Activated CD4-positive, alpha-beta T cell treated with anti-CD3 and anti-CD28 coated beads for 36 hours (primary cell): Measurements from ENCODE around the gene SLC25A5. TPM values are rescaled to one million over a fixed set of nuclear protein-coding genes. Genes with fewer than 3 reads are reported as not detected.
A peak's percentile ranks its signal among the peaks of the same experiment; 100 is the strongest.
"Not testable (repeated sequence)": the region's sequence is repeated elsewhere in the genome, so short reads cannot be mapped to it uniquely, and the experiment has no call there.

ENCODE experiments used
- ATAC-seq: fragments of 200-7000 bp; cut with Tn5 transposase; one replicate; pipeline ENCODE4 v1.10.0; 2021; ENCODE audit warnings: mild to moderate bottlenecking, moderate library complexity
- CTCF ChIA-PET: fragments of 350-600 bp; sonication (Branson Sonifier 250); formaldehyde crosslinking; loops from one replicate; lab custom pipeline; 2021; ENCODE audit warnings: antibody characterized with exemption; lab: Charles Lee
- POLR2A ChIA-PET: fragments of 350-600 bp; sonication (Branson Sonifier 250); formaldehyde crosslinking; loops from one replicate; lab custom pipeline; 2021; ENCODE audit warnings: antibody characterized with exemption, inconsistent platforms; lab: Charles Lee
- DNase-seq: peaks from one replicate; pipeline ENCODE4 v3.0.0-alpha.2; 2020
- H3K27ac Mint-ChIP-seq: one replicate; pipeline ENCODE4 v1.8.0; 2021; ENCODE audit warnings: mixed read lengths
- H3K27me3 Mint-ChIP-seq: one replicate; pipeline ENCODE4 v1.8.0; 2021; ENCODE audit warnings: mixed read lengths
- H3K36me3 Mint-ChIP-seq: one replicate; pipeline ENCODE4 v1.8.0; 2021; ENCODE audit warnings: low read depth, mixed read lengths
- H3K4me1 Mint-ChIP-seq: one replicate; pipeline ENCODE4 v1.8.0; 2021; ENCODE audit warnings: mixed read lengths
- H3K4me3 Mint-ChIP-seq: one replicate; pipeline ENCODE4 v1.8.0; 2021; ENCODE audit warnings: mild to moderate bottlenecking, moderate library complexity, mixed read lengths
- H3K9me3 Mint-ChIP-seq: one replicate; pipeline ENCODE4 v1.8.0; 2021; ENCODE audit warnings: low read depth, mixed read lengths
- intact Hi-C, 2 experiments: fragments of 100-400 bp; cut with DNase I in 1 of 2; cut with micrococcal nuclease in 1 of 2; formaldehyde crosslinking; loops; one replicate each; pipeline versions ENCODE4 v1.14.2 to v1.15.1; 2022 to 2024; cut with DNase I, micrococcal nuclease
- total RNA-seq, 2 experiments: library from RNA; stranded (reverse); gene quantifications; one replicate each; pipeline ENCODE4 v1.2.3, GENCODE V29; 2021

SLC25A5 gene
- total RNA-seq, 2 experiments from 2014 or later: 593 to 674 TPM

DNA sequence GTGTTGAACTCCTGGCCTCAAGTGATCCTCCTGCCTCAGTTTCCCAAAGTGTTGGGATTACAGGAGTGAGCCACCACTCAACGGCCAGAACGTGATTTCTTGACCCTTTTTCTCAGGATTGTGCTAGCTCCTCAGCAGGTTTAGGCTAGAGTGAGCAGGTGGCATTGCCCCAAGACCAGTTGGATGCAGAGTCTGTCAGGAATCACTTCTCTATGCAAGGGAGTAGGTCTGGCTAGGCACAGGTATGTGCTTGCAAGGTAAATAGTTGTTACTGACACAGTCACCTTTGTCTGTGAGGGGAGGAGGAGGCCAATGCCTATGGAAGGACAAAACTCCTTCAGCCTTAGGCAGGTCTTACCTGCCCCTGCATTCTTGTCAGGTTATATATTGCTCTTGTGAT, 24.2 kb downstream of the SLC25A5 start:
- H3K9me3 Mint-ChIP-seq: no peaks in the 10 kb centered on the region
- ChIA-PET POLR2A (no interaction called here), CTCF (no interaction called here)
- peaks cover 11% of the 10 kb centered on the region for H3K4me1 Mint-ChIP-seq
- no peak overlapping the region for H3K4me3 Mint-ChIP-seq
- DNase-seq: no peak
- intact Hi-C loops: no loop called here
- ATAC-seq: no peak
- no peaks in the 10 kb centered on the region for H3K36me3 Mint-ChIP-seq
- H3K27ac Mint-ChIP-seq: no peak overlapping the region
- no peaks in the 10 kb centered on the region for H3K27me3 Mint-ChIP-seq

GRCh38 chrX:119493851-119494495, 25.7 kb downstream of the SLC25A5 start:
- H3K27ac Mint-ChIP-seq, H3K36me3 Mint-ChIP-seq, DNase-seq, H3K4me3 Mint-ChIP-seq, intact Hi-C loops, ATAC-seq, H3K9me3 Mint-ChIP-seq, H3K27me3 Mint-ChIP-seq: not testable (repeated sequence)
- peaks cover 11% of the 10 kb centered on the region for H3K4me1 Mint-ChIP-seq
- CTCF ChIA-PET: interaction anchor here (0.5 to 1.5 kb wide), 6 partner anchors 9 to 1163 kb away, joined by 3 to 7 read pairs (median 3); no protein-coding TSS in a partner anchor
- POLR2A ChIA-PET: interaction anchor here (0.6 kb wide), 1 partner anchor 242 kb away, joined by 3 read pairs; no protein-coding TSS in a partner anchor

GRCh38 chrX:119495734-119496726, 27.8 kb downstream of the SLC25A5 start:
- H3K27me3 Mint-ChIP-seq: no peaks in the 10 kb centered on the region
- no peaks in the 10 kb centered on the region for H3K9me3 Mint-ChIP-seq
- CTCF ChIA-PET: interaction anchor here (0.5 to 0.9 kb wide), 3 partner anchors 13 to 26 kb away, joined by 3 to 4 read pairs (median 3); no protein-coding TSS in a partner anchor
- intact Hi-C loops: no loop called here
- DNase-seq: no peak
- no peak for ATAC-seq
- H3K4me3 Mint-ChIP-seq: no peak overlapping the region
- peaks cover 11% of the 10 kb centered on the region for H3K4me1 Mint-ChIP-seq
- H3K36me3 Mint-ChIP-seq: no peaks in the 10 kb centered on the region
- no peak overlapping the region for H3K27ac Mint-ChIP-seq
- POLR2A ChIA-PET: interaction anchor here (1.1 kb wide), 1 partner anchor 289 kb away, joined by 3 read pairs; no protein-coding TSS in a partner anchor

DNA sequence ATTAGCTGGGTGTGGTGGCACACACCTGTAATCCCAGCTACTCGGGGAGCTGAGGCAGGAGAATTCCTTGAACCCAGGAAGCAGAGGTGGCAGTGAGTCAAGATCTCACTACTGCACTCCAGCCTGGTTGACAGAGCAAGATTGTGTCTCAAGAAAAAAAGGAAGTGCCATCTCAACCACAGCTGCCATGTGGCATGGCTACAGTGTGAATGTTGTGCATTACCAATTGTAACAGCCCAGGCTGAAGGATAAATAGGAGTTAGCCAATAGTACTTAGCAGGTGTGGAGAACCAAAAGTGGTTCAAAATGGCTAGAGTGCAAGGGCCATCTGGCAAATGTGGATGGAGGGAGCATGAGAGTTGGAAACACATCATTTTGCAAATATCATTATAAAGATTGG, 28.9 kb downstream of the SLC25A5 start:
- H3K27me3 Mint-ChIP-seq: no peaks in the 10 kb centered on the region
- H3K9me3 Mint-ChIP-seq: no peaks in the 10 kb centered on the region
- intact Hi-C loops: no loop called here
- no peak overlapping the region for H3K27ac Mint-ChIP-seq
- DNase-seq (no peak), ATAC-seq (no peak)
- CTCF ChIA-PET: interaction anchor here (0.9 kb wide), 1 partner anchor 14 kb away, joined by 4 read pairs; no protein-coding TSS in a partner anchor
- H3K4me3 Mint-ChIP-seq: no peak overlapping the region
- H3K36me3 Mint-ChIP-seq: no peaks in the 10 kb centered on the region
- H3K4me1 Mint-ChIP-seq: peaks cover 18% of the 10 kb centered on the region
- POLR2A ChIA-PET: no interaction called here

DNA sequence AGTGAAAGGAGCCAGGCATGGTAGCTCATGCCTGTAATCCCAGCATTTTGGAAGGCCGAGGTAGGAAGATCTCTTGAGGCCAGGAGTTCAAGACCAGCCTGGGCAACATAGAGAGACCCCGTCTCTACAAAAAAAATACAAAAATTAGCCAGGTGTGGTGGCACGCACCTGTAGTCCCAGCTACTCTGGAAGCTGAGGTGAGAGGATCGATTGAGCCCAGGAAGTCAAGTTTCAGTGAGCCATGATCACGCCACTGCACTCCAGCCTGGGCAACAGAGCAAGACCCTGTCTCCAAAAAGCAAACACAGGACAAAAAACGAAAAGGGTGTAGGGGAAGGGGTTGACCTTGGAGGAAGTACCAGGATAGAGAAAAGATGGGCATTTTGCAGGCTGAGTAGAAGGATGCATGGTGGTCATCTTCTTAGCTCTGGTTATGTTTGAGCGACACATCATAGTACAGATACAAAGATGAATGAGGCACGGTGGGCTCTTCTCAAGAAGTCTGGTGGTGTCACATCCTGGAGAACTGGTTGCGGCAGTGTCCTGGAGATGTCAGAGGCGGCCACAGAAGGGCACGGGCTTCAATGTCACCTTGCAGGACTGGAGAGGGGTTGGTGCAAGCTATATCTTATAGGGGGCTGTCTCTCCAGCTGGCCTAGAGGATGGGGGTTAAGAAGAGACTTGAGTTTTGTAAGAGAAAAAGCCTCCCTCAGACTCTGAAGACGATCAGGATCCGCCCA, 32.0 kb downstream of the SLC25A5 start:
- no peaks in the 10 kb centered on the region for H3K27me3 Mint-ChIP-seq
- CTCF ChIA-PET: interaction anchor here (0.8 to 1.3 kb wide), 2 partner anchors 12 to 16 kb away, joined by 3 to 4 read pairs; no protein-coding TSS in a partner anchor
- DNase-seq (no peak), ATAC-seq (no peak)
- H3K36me3 Mint-ChIP-seq: no peaks in the 10 kb centered on the region
- peaks cover 27% of the 10 kb centered on the region for H3K4me1 Mint-ChIP-seq
- POLR2A ChIA-PET: no interaction called here
- H3K4me3 Mint-ChIP-seq: no peak overlapping the region
- intact Hi-C loops: no loop called here
- no peak overlapping the region for H3K27ac Mint-ChIP-seq
- H3K9me3 Mint-ChIP-seq: no peaks in the 10 kb centered on the region

- H3K9me3 Mint-ChIP-seq: no peaks in the 10 kb centered on the region
- no peak overlapping the region for H3K27ac Mint-ChIP-seq
- CTCF ChIA-PET: no interaction called here
- no peak for ATAC-seq
- no peaks in the 10 kb centered on the region for H3K36me3 Mint-ChIP-seq
- H3K4me3 Mint-ChIP-seq: no peak overlapping the region
- intact Hi-C loops: no loop called here
- no peak for DNase-seq
- POLR2A ChIA-PET: no interaction called here
- H3K4me1 Mint-ChIP-seq: peaks cover 19% of the 10 kb centered on the region
- no peaks in the 10 kb centered on the region for H3K27me3 Mint-ChIP-seq
Measured at GRCh38 chrX:119501511-119502148, 33.4 kb downstream of the SLC25A5 start.

- peak; percentile 49 for DNase-seq
- CTCF ChIA-PET: interaction anchor here (0.7 to 2.3 kb wide), 2 partner anchors 20 to 399 kb away, joined by 3 to 10 read pairs; no protein-coding TSS in a partner anchor
- POLR2A ChIA-PET: no interaction called here
Measured at GRCh38 chrX:119502727-119503483, 34.7 kb downstream of the SLC25A5 start.

DNA sequence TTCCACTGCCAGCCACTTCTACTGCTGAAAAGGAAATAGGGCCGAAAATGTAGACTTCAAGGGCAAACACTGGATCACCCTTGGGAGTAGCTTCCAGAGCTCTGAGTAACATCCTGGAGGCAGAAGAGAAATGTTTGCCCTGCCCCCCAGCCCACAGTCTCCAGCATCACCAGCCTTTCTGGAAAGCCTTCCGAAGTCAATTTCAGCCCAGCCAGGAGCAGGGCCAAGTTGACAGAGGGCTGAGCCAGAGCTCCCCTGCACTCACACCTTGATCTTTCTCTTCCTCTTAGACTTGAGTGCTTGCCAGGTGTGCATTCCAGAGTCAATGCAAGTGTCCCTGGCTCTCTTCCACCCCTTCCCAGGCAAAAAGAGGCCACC, 35.2 kb downstream of the SLC25A5 start:
- no peak overlapping the region for H3K4me3 Mint-ChIP-seq
- peaks cover 17% of the 10 kb centered on the region for H3K4me1 Mint-ChIP-seq
- intact Hi-C loops: no loop called here
- no peaks in the 10 kb centered on the region for H3K27me3 Mint-ChIP-seq
- H3K27ac Mint-ChIP-seq: no peak overlapping the region
- DNase-seq (no peak), ATAC-seq (no peak)
- ChIA-PET CTCF (interaction anchor here (0.7 to 2.3 kb wide), 2 partner anchors 21 to 399 kb away, joined by 3 to 10 read pairs; no protein-coding TSS in a partner anchor), POLR2A (no interaction called here)
- H3K36me3 Mint-ChIP-seq: no peaks in the 10 kb centered on the region
- no peaks in the 10 kb centered on the region for H3K9me3 Mint-ChIP-seq

More at GRCh38 chrX:119502727-119503483, 34.7 kb downstream of the SLC25A5 start:
- intact Hi-C loops: no loop called here
- H3K4me1 Mint-ChIP-seq: peaks cover 17% of the 10 kb centered on the region
- no peaks in the 10 kb centered on the region for H3K36me3 Mint-ChIP-seq
- H3K27me3 Mint-ChIP-seq: no peaks in the 10 kb centered on the region
- ATAC-seq: peak; percentile 79
- no peaks in the 10 kb centered on the region for H3K9me3 Mint-ChIP-seq
- no peak overlapping the region for H3K4me3 Mint-ChIP-seq
- peak overlapping the region; percentile 55 for H3K27ac Mint-ChIP-seq

GRCh38 chrX:119505145-119505544, 36.9 kb downstream of the SLC25A5 start:
- ATAC-seq, H3K36me3 Mint-ChIP-seq, intact Hi-C loops, H3K27me3 Mint-ChIP-seq, DNase-seq, H3K27ac Mint-ChIP-seq, POLR2A ChIA-PET, H3K9me3 Mint-ChIP-seq, H3K4me3 Mint-ChIP-seq: not testable (repeated sequence)
- peaks cover 17% of the 10 kb centered on the region for H3K4me1 Mint-ChIP-seq
- CTCF ChIA-PET: interaction anchor here (2.3 kb wide), 1 partner anchor 22 kb away, joined by 10 read pairs; no protein-coding TSS in a partner anchor

DNA sequence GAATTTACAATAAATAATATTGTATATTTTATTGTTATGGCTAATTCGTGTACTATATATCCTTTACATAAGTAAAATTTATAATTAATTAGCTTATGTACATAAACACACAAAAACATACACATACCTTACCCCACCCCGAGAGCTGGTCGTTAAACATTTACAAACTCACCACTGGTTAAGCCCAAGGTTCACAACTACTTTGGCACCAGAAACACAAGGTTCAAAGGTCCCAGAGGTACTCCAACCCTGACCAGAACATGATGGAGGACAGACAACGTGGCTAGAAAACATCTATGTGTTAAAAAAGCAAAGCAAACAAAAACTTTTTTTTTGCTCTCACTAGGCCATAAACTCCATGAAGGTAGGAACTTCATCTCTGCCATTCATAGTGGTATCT, 37.7 kb downstream of the SLC25A5 start:
- DNase-seq (no peak), ATAC-seq (no peak)
- Mint-ChIP-seq H3K9me3 (no peaks in the 10 kb centered on the region), H3K27ac (no peak overlapping the region), H3K36me3 (no peaks in the 10 kb centered on the region), H3K4me1 (peaks cover 17% of the 10 kb centered on the region), H3K27me3 (no peaks in the 10 kb centered on the region), H3K4me3 (no peak overlapping the region)
- intact Hi-C loops: no loop called here
- CTCF ChIA-PET: no interaction called here
- POLR2A ChIA-PET: interaction anchor here (0.6 kb wide), 1 partner anchor 453 kb away, joined by 3 read pairs; no protein-coding TSS in a partner anchor
